Measurements from ENCODE around the gene ADAD1.
A peak's percentile ranks its signal among the peaks of the same experiment; 100 is the strongest.
"Not testable (repeated sequence)": the region's sequence is repeated elsewhere in the genome, so short reads cannot be mapped to it uniquely, and the experiment has no call there.

The ADAD1 gene

GRCh38 chr4:122378711-122379110 is at the start of gene ADAD1:
Gene ADAD1 (plus strand): TSS chr4:122379011. CDS start chr4:122380070, 1,059 bp downstream.
- DNase-seq (ENCODE audit: low read depth), result no peak

GRCh38 chr4:122329876-122330565 is 48.8 kb upstream of the ADAD1 start:
- DNase-seq (ENCODE audit: low read depth), result no peak

GRCh38 chr4:122331195-122331594 is 47.6 kb upstream of the ADAD1 start:
- no peak for DNase-seq (ENCODE audit: low read depth)

GRCh38 chr4:122334828-122335227 is 44.0 kb upstream of the ADAD1 start:
- no peak for DNase-seq (ENCODE audit: low read depth)

- no peak for DNase-seq (ENCODE audit: low read depth)
Observed at GRCh38 chr4:122341886-122342285, 36.9 kb upstream of the ADAD1 start.

GRCh38 chr4:122346036-122346435 is 32.8 kb upstream of the ADAD1 start:
- DNase-seq (ENCODE audit: low read depth), result no peak

- DNase-seq (ENCODE audit: low read depth), result no peak
Observed at GRCh38 chr4:122346503-122346902, 32.3 kb upstream of the ADAD1 start.

- DNase-seq (ENCODE audit: low read depth), result no peak
Observed at GRCh38 chr4:122356317-122356808, 22.4 kb upstream of the ADAD1 start.

- DNase-seq (ENCODE audit: low read depth), result no peak
Observed at GRCh38 chr4:122360754-122361153, 18.1 kb upstream of the ADAD1 start.

GRCh38 chr4:122364700-122365404 is 14.0 kb upstream of the ADAD1 start:
- no peak for DNase-seq (ENCODE audit: low read depth)

GRCh38 chr4:122368786-122369185 is 10.0 kb upstream of the ADAD1 start:
- not testable (repeated sequence) for DNase-seq (ENCODE audit: low read depth)

- no peak for DNase-seq (ENCODE audit: low read depth)
Observed at GRCh38 chr4:122377352-122377751, 1.5 kb upstream of the ADAD1 start.

GRCh38 chr4:122379239-122379638 is 428 bp downstream of the ADAD1 start:
- DNase-seq (ENCODE audit: low read depth), result no peak

- DNase-seq (ENCODE audit: low read depth), result no peak
Observed at GRCh38 chr4:122383341-122383740, 4.5 kb downstream of the ADAD1 start.

GRCh38 chr4:122384245-122384644 is 5.4 kb downstream of the ADAD1 start:
- no peak for DNase-seq (ENCODE audit: low read depth)

- no peak for DNase-seq (ENCODE audit: low read depth)
Observed at GRCh38 chr4:122393276-122393675, 14.5 kb downstream of the ADAD1 start.

GRCh38 chr4:122403861-122404260 is 25.1 kb downstream of the ADAD1 start:
- no peak for DNase-seq (ENCODE audit: low read depth)

- no peak for DNase-seq (ENCODE audit: low read depth)
Observed at GRCh38 chr4:122412547-122412946, 33.7 kb downstream of the ADAD1 start.

GRCh38 chr4:122423246-122423645 is 44.4 kb downstream of the ADAD1 start:
- no peak for DNase-seq (ENCODE audit: low read depth)

GRCh38 chr4:122431351-122431750 is 52.5 kb downstream of the ADAD1 start:
- DNase-seq (ENCODE audit: low read depth), result no peak

GRCh38 chr4:122434285-122434684 is 55.5 kb downstream of the ADAD1 start:
- no peak for DNase-seq (ENCODE audit: low read depth)

- peak; percentile 38 for DNase-seq (ENCODE audit: low read depth)
Observed at GRCh38 chr4:122450847-122451246, 72.0 kb downstream of the ADAD1 start.

- no peak for DNase-seq (ENCODE audit: low read depth)
Observed at GRCh38 chr4:122453384-122453995, 74.7 kb downstream of the ADAD1 start.
